ENCODE data around the gene KRT33B. TPM values are rescaled to one million over a fixed set of nuclear protein-coding genes. Genes with fewer than 3 reads are reported as not detected.

The KRT33B gene
- total and polyA plus RNA-seq, 2 of the 8 experiments (the other 6 are each of a cell fraction or from before 2014, with no cell fraction given) = not detected

GRCh38 chr17:41395611-41396010 is 26.0 kb upstream of the KRT33B start (continued):
- TF ChIP-seq CHD7 (IDR thresholded peaks at IDR 0.05; ENCODE audit: insufficient replicate concordance, low read length) (no peak), TBP (IDR thresholded peaks at IDR 0.05; ENCODE audit: low read depth, low read length) (no peak), RNF2 (IDR thresholded peaks at IDR 0.05; ENCODE audit: borderline replicate concordance, low read depth, low read length, missing control alignments, poor library complexity, severe bottlenecking) (no peak), EZH2 (IDR thresholded peaks at IDR 0.05; ENCODE audit: low read depth, low read length, severe bottlenecking) (no peak), MAFK (IDR thresholded peaks at IDR 0.05; ENCODE audit: low read depth, low read length) (no peak), SAP30 (IDR thresholded peaks at IDR 0.05; ENCODE audit: insufficient read depth, insufficient replicate concordance, low read length) (no peak), KDM4A (IDR thresholded peaks at IDR 0.05; ENCODE audit: low read depth, low read length, severe bottlenecking) (no peak), NRF1 (IDR thresholded peaks at IDR 0.05; ENCODE audit: low read depth, low read length) (no peak), E2F6 (IDR thresholded peaks at IDR 0.05) (no peak)
